Fibroblast of villous mesenchyme (primary cell): ENCODE measurements around the gene TRMT1L. TPM values are rescaled to one million over a fixed set of nuclear protein-coding genes. Genes with fewer than 3 reads are reported as not detected.

Experiments
- DNase-seq: peaks from one replicate; pipeline ENCODE4 v3.0.0-alpha.2; 2010; ENCODE audit warnings: low read depth
- H3K4me3 ChIP-seq: 2 replicates; pipeline ENCODE4 v1.5.1; 2011; ENCODE audit warnings: low read depth, mild to moderate bottlenecking, low read length
- total RNA-seq: library from RNA; depleted of rRNA; stranded (reverse); fragments of >200 nt; gene quantifications from 2 replicates; pipeline ENCODE4 v1.2.3, GENCODE V29; 2012
- TF ChIP-seq, protein P1 (sequence below): IDR thresholded peaks from 2 replicates; pipeline ENCODE4 v1.5.1; 2012; ENCODE audit warnings: low read depth, mild to moderate bottlenecking, low read length; ENCODE audit not compliant: insufficient read depth

The TRMT1L gene
- total RNA-seq, 1 donor = 24.6 TPM

GRCh38 chr1:185104083-185104482 is 52.7 kb downstream of the TRMT1L start:
- DNase-seq = peak; percentile 5
- H3K4me3 ChIP-seq = no peak overlapping the region
- TF ChIP-seq, protein P1, sequence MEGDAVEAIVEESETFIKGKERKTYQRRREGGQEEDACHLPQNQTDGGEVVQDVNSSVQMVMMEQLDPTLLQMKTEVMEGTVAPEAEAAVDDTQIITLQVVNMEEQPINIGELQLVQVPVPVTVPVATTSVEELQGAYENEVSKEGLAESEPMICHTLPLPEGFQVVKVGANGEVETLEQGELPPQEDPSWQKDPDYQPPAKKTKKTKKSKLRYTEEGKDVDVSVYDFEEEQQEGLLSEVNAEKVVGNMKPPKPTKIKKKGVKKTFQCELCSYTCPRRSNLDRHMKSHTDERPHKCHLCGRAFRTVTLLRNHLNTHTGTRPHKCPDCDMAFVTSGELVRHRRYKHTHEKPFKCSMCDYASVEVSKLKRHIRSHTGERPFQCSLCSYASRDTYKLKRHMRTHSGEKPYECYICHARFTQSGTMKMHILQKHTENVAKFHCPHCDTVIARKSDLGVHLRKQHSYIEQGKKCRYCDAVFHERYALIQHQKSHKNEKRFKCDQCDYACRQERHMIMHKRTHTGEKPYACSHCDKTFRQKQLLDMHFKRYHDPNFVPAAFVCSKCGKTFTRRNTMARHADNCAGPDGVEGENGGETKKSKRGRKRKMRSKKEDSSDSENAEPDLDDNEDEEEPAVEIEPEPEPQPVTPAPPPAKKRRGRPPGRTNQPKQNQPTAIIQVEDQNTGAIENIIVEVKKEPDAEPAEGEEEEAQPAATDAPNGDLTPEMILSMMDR = no peak

DNA sequence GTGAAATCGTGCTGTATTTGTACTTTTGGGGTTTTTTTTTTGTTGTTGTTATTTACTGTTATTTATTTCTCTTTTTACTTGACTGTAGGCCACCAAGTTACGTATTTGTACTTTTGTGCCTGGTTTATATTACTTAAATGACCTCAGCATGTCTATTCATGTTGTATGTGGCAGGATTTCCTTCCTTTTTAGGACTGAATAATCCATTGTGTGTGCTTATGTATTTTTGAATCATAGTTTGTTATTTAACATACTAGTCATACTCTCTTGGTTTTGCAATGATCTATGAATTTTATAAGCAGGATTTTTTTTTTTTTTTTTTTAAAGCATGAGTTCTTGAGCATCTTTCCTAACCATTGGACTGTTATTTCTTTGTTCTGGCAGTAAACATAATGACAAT is 60.2 kb downstream of the TRMT1L start:
- no peak for DNase-seq
- H3K4me3 ChIP-seq = no peak overlapping the region
- TF ChIP-seq, protein P1 = no peak

DNA sequence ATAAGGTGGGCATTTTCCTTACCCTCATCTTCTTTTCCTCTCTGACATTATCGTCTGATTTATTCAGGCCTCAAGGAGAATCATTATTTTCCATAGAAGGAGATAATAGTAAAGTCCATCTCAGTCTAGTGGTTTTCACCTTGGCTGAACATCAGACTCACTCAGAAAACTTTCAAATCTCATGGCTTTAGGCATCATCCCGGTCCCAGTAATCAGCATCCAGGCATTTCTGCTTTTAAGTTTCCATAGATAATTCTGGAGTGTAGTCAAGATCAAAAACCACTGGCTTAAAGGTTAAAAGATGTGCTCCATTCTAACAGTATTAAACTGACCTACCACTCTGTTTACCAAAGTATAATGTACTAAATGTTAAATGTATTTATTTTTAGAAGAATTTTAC is 62.0 kb downstream of the TRMT1L start:
- no peak overlapping the region for H3K4me3 ChIP-seq
- TF ChIP-seq, protein P1 = no peak
- no peak for DNase-seq

DNA sequence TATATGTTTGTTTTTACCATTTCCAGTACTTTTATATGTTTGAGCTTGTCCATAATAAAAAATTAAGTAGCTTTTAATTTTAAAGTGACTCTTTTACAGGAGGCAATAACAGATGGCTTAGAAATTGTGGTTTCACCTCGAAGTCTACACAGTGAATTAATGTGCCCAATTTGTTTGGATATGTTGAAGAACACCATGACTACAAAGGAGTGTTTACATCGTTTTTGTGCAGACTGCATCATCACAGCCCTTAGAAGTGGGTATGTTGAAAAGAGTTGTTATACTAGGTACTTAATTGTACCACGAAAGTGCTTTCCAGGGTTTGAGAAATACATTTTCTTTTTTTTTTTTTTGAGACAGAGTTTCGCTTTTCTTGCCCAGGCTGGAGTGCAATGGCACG is 65.3 kb downstream of the TRMT1L start:
- TF ChIP-seq, protein P1 = no peak
- DNase-seq = no peak
- no peak overlapping the region for H3K4me3 ChIP-seq

DNA sequence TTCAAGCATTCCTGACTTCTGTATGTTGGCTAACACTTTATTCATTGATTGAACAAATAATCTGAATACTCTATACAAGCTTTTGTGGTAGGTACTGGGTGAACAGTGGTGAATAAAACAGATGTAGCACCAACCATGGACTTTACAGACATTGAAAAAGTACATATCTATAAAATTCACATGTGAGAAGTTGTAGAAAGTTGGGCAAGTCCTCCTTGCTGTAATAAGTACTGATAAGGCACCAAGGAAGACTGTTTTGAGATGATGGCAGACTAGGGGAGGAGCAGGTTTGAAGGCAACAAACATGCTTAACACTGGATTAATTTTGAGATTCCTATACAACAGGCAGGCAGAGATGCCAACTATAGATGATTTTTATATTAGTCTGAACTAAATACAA is 69.0 kb downstream of the TRMT1L start:
- H3K4me3 ChIP-seq = no peak overlapping the region
- TF ChIP-seq, protein P1 = no peak
- DNase-seq = no peak

DNA sequence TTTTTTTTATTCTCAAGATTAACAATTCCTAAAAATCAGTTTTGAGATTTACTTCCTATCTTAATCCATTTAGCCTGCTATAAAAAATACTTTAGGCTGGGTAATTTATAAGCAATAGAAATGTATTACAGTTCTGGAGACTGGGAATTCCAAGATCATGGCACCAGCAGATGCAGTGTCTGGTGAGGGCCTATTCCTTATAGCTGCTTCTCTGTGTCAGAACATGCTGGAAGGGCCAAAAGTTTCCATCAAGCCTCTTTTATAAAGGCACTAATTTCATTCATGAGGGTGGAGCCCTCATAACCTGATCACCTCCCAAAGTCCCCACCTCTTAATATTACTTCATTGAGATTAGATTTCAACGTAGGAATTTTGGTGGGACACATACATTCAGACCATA is 69.7 kb downstream of the TRMT1L start:
- no peak overlapping the region for H3K4me3 ChIP-seq
- TF ChIP-seq, protein P1 = no peak
- DNase-seq = no peak

GRCh38 chr1:185083818-185084217 is 72.9 kb downstream of the TRMT1L start:
- TF ChIP-seq, protein P1 = no peak
- DNase-seq = no peak
- H3K4me3 ChIP-seq = no peak overlapping the region
